CD14-positive monocyte (primary cell): ENCODE data around the gene DET1. TPM values are rescaled to one million over a fixed set of nuclear protein-coding genes. Genes with fewer than 3 reads are reported as not detected.

ENCODE experiments used
- DNase-seq, 3 donors: peaks; one replicate each; pipeline ENCODE4 v3.0.0-alpha.2; 2011 to 2022
- H2AFZ ChIP-seq: 2 replicates; pipeline ENCODE4 v1.6.0; 2012; ENCODE audit warnings: mild to moderate bottlenecking, low read depth, low read length, inconsistent platforms; ENCODE audit not compliant: insufficient read depth, poor library complexity, severe bottlenecking
- H3K27ac ChIP-seq, 2 donors: 1 replicate in 1 of 2; 2 replicates in 1 of 2; pipeline ENCODE4 v1.5.1; 2012 to 2013; ENCODE audit warnings: low read length in 2 of 2, control low read depth in 1 of 2, inconsistent platforms in 1 of 2, low read depth in 1 of 2, mild to moderate bottlenecking in 1 of 2
- H3K27me3 ChIP-seq, 2 donors: one replicate each; pipeline versions ENCODE4 v1.6.0 to v1.6.1; 2011 to 2013; ENCODE audit warnings: low read length in 2 of 2; ENCODE audit not compliant: control insufficient read depth in 2 of 2, insufficient read depth in 2 of 2
- H3K36me3 ChIP-seq, 2 donors: replicated peaks in 1 of 2; 1 replicate in 1 of 2; 2 replicates in 1 of 2; pipeline versions ENCODE4 v1.5.1 to v1.6.1; 2012 to 2013; ENCODE audit warnings: low read length in 2 of 2, control low read depth in 1 of 2, inconsistent platforms in 1 of 2, mild to moderate bottlenecking in 1 of 2; ENCODE audit not compliant: insufficient read depth in 2 of 2, control insufficient read depth in 1 of 2
- H3K4me1 ChIP-seq, 2 donors: 1 replicate in 1 of 2; 2 replicates in 1 of 2; pipeline versions ENCODE4 v1.5.1 to v1.6.1; 2012 to 2013; ENCODE audit warnings: low read length in 2 of 2, control low read depth in 1 of 2, inconsistent platforms in 1 of 2, mild to moderate bottlenecking in 1 of 2, moderate library complexity in 1 of 2; ENCODE audit not compliant: insufficient read depth in 2 of 2, control insufficient read depth in 1 of 2
- H3K4me2 ChIP-seq: replicated peaks from 2 replicates; pipeline ENCODE3; 2012; ENCODE audit warnings: low read length, moderate library complexity, mild to moderate bottlenecking; ENCODE audit not compliant: poor library complexity, severe bottlenecking; ENCODE audit errors: extremely low read depth
- H3K4me3 ChIP-seq, 3 experiments: fragments of 200-600 bp in 1 of 3; sonication (generic) in 1 of 3; replicated peaks in 1 of 3; 1 replicate in 2 of 3; 2 replicates in 1 of 3; pipeline ENCODE4 v1.5.1; 2011 to 2013; ENCODE audit warnings: low read length in 3 of 3, mild to moderate bottlenecking in 3 of 3, control low read depth in 2 of 3, low read depth in 2 of 3, inconsistent platforms in 1 of 3, moderate library complexity in 1 of 3
- H3K79me2 ChIP-seq: 2 replicates; pipeline ENCODE4 v1.6.0; 2012; ENCODE audit warnings: mild to moderate bottlenecking, control low read depth, inconsistent platforms, low read length, moderate library complexity; ENCODE audit not compliant: insufficient read depth
- H3K9ac ChIP-seq: 2 replicates; pipeline ENCODE4 v1.6.0; 2017; ENCODE audit warnings: low read length, mild to moderate bottlenecking; ENCODE audit not compliant: insufficient read depth, poor library complexity, severe bottlenecking
- H3K9me3 ChIP-seq, 2 donors: replicated peaks in 1 of 2; 1 replicate in 1 of 2; 2 replicates in 1 of 2; pipeline versions ENCODE4 v1.5.1 to v1.6.1; 2012 to 2013; ENCODE audit warnings: low read length in 2 of 2, control low read depth in 1 of 2; ENCODE audit not compliant: control insufficient read depth in 1 of 2, insufficient read depth in 1 of 2
- H4K20me1 ChIP-seq: 2 replicates; pipeline ENCODE4 v1.6.0; 2012; ENCODE audit warnings: mild to moderate bottlenecking, low read length, control low read depth, moderate library complexity; ENCODE audit not compliant: insufficient read depth
- H3K27ac Mint-ChIP-seq, 7 donors: one replicate each; pipeline ENCODE4 v1.8.0; 2020; ENCODE audit warnings: mild to moderate bottlenecking in 7 of 7, mixed read lengths in 7 of 7, moderate library complexity in 6 of 7, inconsistent platforms in 2 of 7
- H3K27me3 Mint-ChIP-seq, 3 donors: one replicate each; pipeline ENCODE4 v1.8.0; 2021 to 2022; ENCODE audit warnings: low read depth in 3 of 3, mild to moderate bottlenecking in 3 of 3, mixed read lengths in 3 of 3, moderate library complexity in 3 of 3, inconsistent platforms in 1 of 3
- H3K36me3 Mint-ChIP-seq, 2 donors: one replicate each; pipeline ENCODE4 v1.8.0; 2020; ENCODE audit warnings: mixed read lengths in 2 of 2, inconsistent platforms in 1 of 2, mild to moderate bottlenecking in 1 of 2
- H3K4me1 Mint-ChIP-seq: one replicate; pipeline ENCODE4 v1.8.0; 2020; ENCODE audit warnings: mild to moderate bottlenecking, mixed read lengths
- H3K4me3 Mint-ChIP-seq, 2 donors: one replicate each; pipeline ENCODE4 v1.8.0; 2020; ENCODE audit warnings: mild to moderate bottlenecking in 2 of 2, mixed read lengths in 2 of 2, moderate library complexity in 1 of 2
- H3K9me3 Mint-ChIP-seq, 7 donors: one replicate each; pipeline ENCODE4 v1.8.0; 2020 to 2022; ENCODE audit warnings: mixed read lengths in 7 of 7, mild to moderate bottlenecking in 6 of 7, moderate library complexity in 6 of 7, inconsistent platforms in 2 of 7
- WGBS: methylation state at CpG from one replicate; pipeline ENCODE4 v1.1.5; 2013; ENCODE audit warnings: missing lambda C conversion rate; ENCODE audit not compliant: insufficient coverage; 5-methylcytosine and 5-hydroxymethylcytosine counted together
- intact Hi-C, 2 donors: fragments of 100-400 bp; cut with micrococcal nuclease; formaldehyde crosslinking; loops; one replicate each; pipeline versions ENCODE4 v1.15.0 to v1.15.1; 2023
- polyA plus RNA-seq, 3 donors: library from polyadenylated mRNA; depleted of rRNA in 1 of 3; unstranded in 2 of 3; stranded (reverse) in 1 of 3; fragments of 300-500 nt in 2 of 3; fragments of >200 nt in 1 of 3; fragmentation: Illumina TruSeq in 2 of 3; gene quantifications; 1 replicate in 2 of 3; 2 replicates in 1 of 3; pipeline ENCODE4 v1.2.3, GENCODE V29; 2012 to 2021
- TF ChIP-seq, protein P1 (sequence below): fragments of 200-600 bp; IDR thresholded peaks from one replicate; pipeline ENCODE4 v1.8.0; 2022; ENCODE audit warnings: antibody characterized with exemption, mild to moderate bottlenecking

The DET1 gene
- polyA plus RNA-seq, 3 donors: 0.88 to 3.4 (median 1.8) TPM

DNA sequence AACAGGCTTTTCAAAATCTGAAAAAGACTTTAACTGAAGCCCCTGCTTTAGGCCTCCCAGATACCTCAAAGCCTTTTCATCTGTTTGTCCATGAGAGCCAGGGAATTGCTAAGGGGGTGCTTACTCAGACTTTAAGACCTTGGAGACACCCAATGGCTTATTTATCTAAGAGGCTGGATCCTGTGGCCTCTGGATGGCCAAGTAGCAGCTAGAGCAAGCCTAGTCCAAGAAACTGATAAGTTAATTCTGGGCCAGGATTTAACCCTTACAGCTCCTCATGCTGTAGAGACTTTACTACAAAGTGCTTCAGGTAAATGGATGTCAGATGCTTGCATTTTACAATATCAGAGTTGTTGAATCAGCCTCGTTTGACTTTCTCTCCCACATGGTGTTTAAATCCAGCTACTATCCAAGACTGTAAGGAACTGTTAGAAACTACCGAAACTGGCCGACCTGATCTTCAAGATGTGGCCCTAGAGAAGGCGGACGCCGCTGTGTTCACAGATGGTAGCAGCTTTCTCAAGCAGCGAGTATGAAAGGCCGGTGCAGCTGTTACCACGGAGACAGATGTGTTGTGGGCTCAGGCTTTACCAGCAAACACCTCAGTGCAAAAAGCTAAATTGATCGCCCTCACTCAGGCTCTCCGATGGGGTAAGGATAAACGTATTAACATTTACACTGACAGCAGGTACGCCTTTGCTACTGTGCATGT lies 3.3 kb downstream of the DET1 start:
- no peak overlapping the region for H3K4me3 ChIP-seq
- no peak overlapping the region for H2AFZ ChIP-seq
- H3K79me2 ChIP-seq: no peaks in the 10 kb centered on the region
- WGBS: 100% methylated on average over 12 of the region's 13 CpGs
- no peak for DNase-seq
- no peak overlapping the region for H3K4me3 Mint-ChIP-seq
- peaks cover 0 to 6% (median 0%) of the 10 kb centered on the region in 7 donors for H3K9me3 Mint-ChIP-seq
- intact Hi-C loops: no loop called here
- no peak overlapping the region for H3K4me2 ChIP-seq
- TF ChIP-seq, protein P1, sequence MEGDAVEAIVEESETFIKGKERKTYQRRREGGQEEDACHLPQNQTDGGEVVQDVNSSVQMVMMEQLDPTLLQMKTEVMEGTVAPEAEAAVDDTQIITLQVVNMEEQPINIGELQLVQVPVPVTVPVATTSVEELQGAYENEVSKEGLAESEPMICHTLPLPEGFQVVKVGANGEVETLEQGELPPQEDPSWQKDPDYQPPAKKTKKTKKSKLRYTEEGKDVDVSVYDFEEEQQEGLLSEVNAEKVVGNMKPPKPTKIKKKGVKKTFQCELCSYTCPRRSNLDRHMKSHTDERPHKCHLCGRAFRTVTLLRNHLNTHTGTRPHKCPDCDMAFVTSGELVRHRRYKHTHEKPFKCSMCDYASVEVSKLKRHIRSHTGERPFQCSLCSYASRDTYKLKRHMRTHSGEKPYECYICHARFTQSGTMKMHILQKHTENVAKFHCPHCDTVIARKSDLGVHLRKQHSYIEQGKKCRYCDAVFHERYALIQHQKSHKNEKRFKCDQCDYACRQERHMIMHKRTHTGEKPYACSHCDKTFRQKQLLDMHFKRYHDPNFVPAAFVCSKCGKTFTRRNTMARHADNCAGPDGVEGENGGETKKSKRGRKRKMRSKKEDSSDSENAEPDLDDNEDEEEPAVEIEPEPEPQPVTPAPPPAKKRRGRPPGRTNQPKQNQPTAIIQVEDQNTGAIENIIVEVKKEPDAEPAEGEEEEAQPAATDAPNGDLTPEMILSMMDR: no peak
- peaks cover 3 to 7% of the 10 kb centered on the region in 2 donors for H3K36me3 Mint-ChIP-seq
- H3K36me3 ChIP-seq: no peaks in the 10 kb centered on the region
- H3K4me1 Mint-ChIP-seq: peaks cover 7% of the 10 kb centered on the region
- H3K9ac ChIP-seq: no peak overlapping the region
- no peaks in the 10 kb centered on the region for H3K9me3 ChIP-seq
- H3K27ac ChIP-seq: no peak overlapping the region
- H3K4me1 ChIP-seq: peaks cover 2 to 9% of the 10 kb centered on the region in 2 donors
- H3K27me3 ChIP-seq: no peaks in the 10 kb centered on the region
- no peak overlapping the region for H3K27ac Mint-ChIP-seq
- no peaks in the 10 kb centered on the region for H4K20me1 ChIP-seq
- H3K27me3 Mint-ChIP-seq: peaks cover 0 to 4% (median 3%) of the 10 kb centered on the region in 3 donors

DNA sequence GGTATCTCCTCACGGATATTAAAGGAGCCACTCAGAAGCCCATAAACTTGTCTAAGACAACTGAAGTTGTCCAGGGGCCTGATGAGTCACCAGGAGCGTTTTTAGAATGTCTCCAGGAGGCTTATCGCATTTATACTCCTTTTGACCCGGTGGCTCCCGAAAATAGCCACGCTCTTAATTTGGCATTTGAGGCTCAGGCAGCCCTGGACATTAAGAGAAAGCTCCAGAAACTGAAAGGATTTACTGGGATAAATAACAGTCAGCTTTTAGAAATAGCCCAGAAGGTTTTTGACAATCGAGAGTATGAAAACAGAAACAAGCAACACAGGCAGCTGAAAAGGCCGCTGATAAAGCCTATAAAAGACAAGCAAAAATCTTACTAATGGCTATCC lies 4.1 kb downstream of the DET1 start:
- no peaks in the 10 kb centered on the region for H3K9me3 ChIP-seq
- intact Hi-C loops: no loop called here
- no peak overlapping the region for H3K4me3 ChIP-seq
- H2AFZ ChIP-seq: no peak overlapping the region
- H3K9ac ChIP-seq: no peak overlapping the region
- Mint-ChIP-seq H3K4me3 (no peak overlapping the region), H3K36me3 (peaks cover 3 to 7% of the 10 kb centered on the region in 2 donors), H3K4me1 (peaks cover 7% of the 10 kb centered on the region), H3K27me3 (peaks cover 0 to 4% (median 3%) of the 10 kb centered on the region in 3 donors), H3K27ac (no peak overlapping the region), H3K9me3 (peaks cover 0 to 5% (median 3%) of the 10 kb centered on the region in 7 donors)
- no peaks in the 10 kb centered on the region for H3K79me2 ChIP-seq
- no peak overlapping the region for H3K4me2 ChIP-seq
- no peaks in the 10 kb centered on the region for H3K27me3 ChIP-seq
- H3K4me1 ChIP-seq: peaks cover 2 to 9% of the 10 kb centered on the region in 2 donors
- H4K20me1 ChIP-seq: no peaks in the 10 kb centered on the region
- 94% methylated on average over 7 of the region's 8 CpGs for WGBS
- DNase-seq: no peak
- H3K27ac ChIP-seq: no peak overlapping the region
- H3K36me3 ChIP-seq: no peaks in the 10 kb centered on the region
- TF ChIP-seq, protein P1: no peak
